ENCODE results near the gene DCANP1. TPM values are rescaled to one million over a fixed set of nuclear protein-coding genes. Genes with fewer than 3 reads are reported as not detected.

Gene DCANP1
- total RNA-seq, 1 donor from 2014 or later, result not detected

- TF ChIP-seq CTCF (IDR thresholded peaks at IDR 0.05; ENCODE audit: unreplicated experiment), result no peak
- Mint-ChIP-seq H3K27me3 (no peaks in the 10 kb centered on the region), H3K4me3 (ENCODE audit: low read depth) (peak overlapping the region; percentile 84), H3K9me3 (ENCODE audit: low read depth) (no peaks in the 10 kb centered on the region), H3K4me1 (ENCODE audit: low read depth) (peaks cover 42% of the 10 kb centered on the region), H3K36me3 (ENCODE audit: insufficient read depth) (no peaks in the 10 kb centered on the region), H3K27ac (peak overlapping the region; percentile 87)
- no peak for DNase-seq (ENCODE audit: low spot score, unreplicated experiment)
Observed at GRCh38 chr5:135400866-135401265, 46.3 kb downstream of the DCANP1 start.

GRCh38 chr5:135399794-135400542 is 47.2 kb downstream of the DCANP1 start:
- Mint-ChIP-seq H3K4me1 (ENCODE audit: low read depth) (peaks cover 50% of the 10 kb centered on the region), H3K9me3 (ENCODE audit: low read depth) (no peaks in the 10 kb centered on the region), H3K27ac (peak overlapping the region; percentile 96), H3K36me3 (ENCODE audit: insufficient read depth) (no peaks in the 10 kb centered on the region), H3K27me3 (no peaks in the 10 kb centered on the region), H3K4me3 (ENCODE audit: low read depth) (peak overlapping the region; percentile 84)
- TF ChIP-seq CTCF (IDR thresholded peaks at IDR 0.05; ENCODE audit: unreplicated experiment), result no peak
- no peak for DNase-seq (ENCODE audit: low spot score, unreplicated experiment)

GRCh38 chr5:135398855-135399793 is 48.0 kb downstream of the DCANP1 start, which contains the start of gene MACROH2A1:
TSS of gene MACROH2A1 (minus strand) at chr5:135399231. CDS start at chr5:135389093, 10,138 bp downstream.
- Mint-ChIP-seq H3K4me3 (ENCODE audit: low read depth) (peak within 1 kb of the TSS; percentile 85), H3K4me1 (ENCODE audit: low read depth) (peaks cover 59% of the 10 kb centered on the region), H3K9me3 (ENCODE audit: low read depth) (no peaks in the 10 kb centered on the region), H3K27ac (peak within 1 kb of the TSS; percentile 96), H3K36me3 (ENCODE audit: insufficient read depth) (no peaks in the 10 kb centered on the region), H3K27me3 (no peaks in the 10 kb centered on the region)
- peak; percentile 75 for DNase-seq (ENCODE audit: low spot score, unreplicated experiment)
- TF ChIP-seq CTCF (IDR thresholded peaks at IDR 0.05; ENCODE audit: unreplicated experiment), result no peak

- Mint-ChIP-seq H3K4me3 (ENCODE audit: low read depth) (peak overlapping the region; percentile 85), H3K4me1 (ENCODE audit: low read depth) (peaks cover 62% of the 10 kb centered on the region), H3K36me3 (ENCODE audit: insufficient read depth) (no peaks in the 10 kb centered on the region), H3K27me3 (no peaks in the 10 kb centered on the region), H3K9me3 (ENCODE audit: low read depth) (no peaks in the 10 kb centered on the region), H3K27ac (peak overlapping the region; percentile 95)
- no peak for DNase-seq (ENCODE audit: low spot score, unreplicated experiment)
- no peak for TF ChIP-seq CTCF (IDR thresholded peaks at IDR 0.05; ENCODE audit: unreplicated experiment)
Observed at GRCh38 chr5:135398160-135398854, 48.8 kb downstream of the DCANP1 start.

GRCh38 chr5:135397084-135397483 is 50.1 kb downstream of the DCANP1 start:
- Mint-ChIP-seq H3K4me3 (ENCODE audit: low read depth) (peak overlapping the region; percentile 85), H3K9me3 (ENCODE audit: low read depth) (no peaks in the 10 kb centered on the region), H3K27me3 (no peaks in the 10 kb centered on the region), H3K36me3 (ENCODE audit: insufficient read depth) (peaks cover 2% of the 10 kb centered on the region), H3K4me1 (ENCODE audit: low read depth) (peaks cover 70% of the 10 kb centered on the region), H3K27ac (peak overlapping the region; percentile 62)
- DNase-seq (ENCODE audit: low spot score, unreplicated experiment), result no peak
- no peak for TF ChIP-seq CTCF (IDR thresholded peaks at IDR 0.05; ENCODE audit: unreplicated experiment)

All from progenitor cell of endocrine pancreas (in vitro differentiated cells).